Esophagus squamous epithelium (tissue), 4 donors: Measurements from ENCODE around the gene CSPG4.

Experiments
- CTCF ChIP-seq, 6 experiments: fragments of 450-650 bp in 4 of 6; fragments of 200-600 bp in 2 of 6; sonication (generic) in 2 of 6; IDR thresholded peaks; one replicate each; pipeline ENCODE4 v1.5.1; 2016 to 2019; ENCODE audit warnings: antibody characterized with exemption in 6 of 6, mild to moderate bottlenecking in 4 of 6, moderate library complexity in 4 of 6
- POLR2A ChIP-seq, 4 donors: fragments of 450-650 bp; IDR thresholded peaks; one replicate each; pipeline ENCODE4 v1.6.1; 2017; ENCODE audit warnings: antibody characterized with exemption in 4 of 4, mild to moderate bottlenecking in 4 of 4, moderate library complexity in 3 of 4

DNA sequence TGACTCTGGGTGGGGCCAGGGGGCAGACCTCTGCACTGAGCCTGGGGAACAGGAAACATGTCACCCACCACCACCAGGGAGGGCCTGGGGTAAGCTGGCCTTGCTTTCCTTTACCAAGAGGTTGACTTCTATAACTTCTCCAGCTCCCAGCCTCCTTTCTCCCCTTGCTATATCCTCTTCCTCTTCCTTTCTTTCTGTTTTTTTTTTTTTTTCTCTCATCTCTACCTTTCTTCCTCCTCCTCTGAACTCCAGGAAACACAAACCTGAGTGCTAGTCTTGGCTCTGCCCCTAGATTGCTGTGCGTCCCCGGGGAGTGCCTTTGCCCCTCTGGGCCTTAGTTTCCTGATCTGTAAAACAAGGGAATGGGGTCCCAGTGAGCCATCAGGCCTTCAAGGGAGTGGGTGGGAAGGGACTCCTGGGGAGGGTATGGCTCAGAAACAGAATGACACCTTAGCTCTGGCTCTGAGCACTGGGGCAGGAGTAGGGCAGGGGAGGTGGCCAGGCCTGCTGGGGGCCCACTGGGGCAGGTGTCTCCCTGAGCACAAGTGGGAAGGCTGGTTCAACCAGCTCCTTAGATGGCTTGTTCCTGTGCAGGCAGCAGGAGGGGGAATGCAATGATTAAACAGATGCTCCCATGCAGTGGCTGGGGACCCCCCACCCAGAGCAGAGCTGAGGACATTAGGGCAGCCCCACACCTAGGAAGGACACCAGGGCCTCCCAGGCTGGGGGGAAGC is 60.7 kb downstream of the CSPG4 start:
- TF ChIP-seq CTCF (IDR thresholded peaks at IDR 0.05) (no peak), POLR2A (IDR thresholded peaks at IDR 0.05) (no peak)
